ENCODE measurements around the gene CAPN3.

Gene CAPN3

DNA sequence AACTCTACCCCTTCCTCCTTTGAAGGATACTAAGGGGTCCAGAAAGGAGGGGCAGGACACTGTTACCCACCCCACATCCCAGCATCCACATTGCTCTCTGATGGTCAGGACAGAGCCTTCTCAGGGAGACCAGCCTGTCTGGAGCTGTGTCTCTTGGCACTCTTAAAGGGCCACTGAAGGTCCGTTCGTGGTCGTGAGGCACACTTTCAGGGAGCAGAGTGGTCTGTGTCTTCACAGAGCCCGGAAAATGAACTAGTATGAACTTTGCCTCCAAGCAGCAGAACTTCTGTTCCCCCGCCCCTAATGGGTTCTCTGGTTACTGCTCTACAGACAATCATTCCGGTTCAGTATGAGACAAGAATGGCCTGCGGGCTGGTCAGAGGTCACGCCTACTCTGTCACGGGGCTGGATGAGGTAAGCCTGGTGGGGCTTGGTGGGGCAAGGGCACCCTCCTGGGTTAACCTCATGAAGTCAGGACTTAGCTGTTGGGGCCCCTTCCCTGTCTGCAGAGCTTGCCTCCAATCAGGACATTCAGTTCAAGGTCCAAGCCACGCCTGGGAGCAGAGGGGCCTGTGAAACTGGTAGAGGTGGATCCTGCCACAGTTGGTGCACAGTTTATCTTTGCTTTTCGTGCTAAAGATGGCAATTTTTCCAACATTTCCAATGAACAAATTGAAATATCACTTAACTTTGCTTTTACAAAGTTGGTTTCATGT, 33.2 kb downstream of the CAPN3 start:
- DNase-seq (ENCODE audit: low read depth in 2 of 2, low spot score in 1 of 2): no peak

- no peak for DNase-seq (ENCODE audit: low read depth in 2 of 2, low spot score in 1 of 2)
These were observed 34.8 kb downstream of the CAPN3 start for GRCh38 chr15:42394106-42394505.

DNA sequence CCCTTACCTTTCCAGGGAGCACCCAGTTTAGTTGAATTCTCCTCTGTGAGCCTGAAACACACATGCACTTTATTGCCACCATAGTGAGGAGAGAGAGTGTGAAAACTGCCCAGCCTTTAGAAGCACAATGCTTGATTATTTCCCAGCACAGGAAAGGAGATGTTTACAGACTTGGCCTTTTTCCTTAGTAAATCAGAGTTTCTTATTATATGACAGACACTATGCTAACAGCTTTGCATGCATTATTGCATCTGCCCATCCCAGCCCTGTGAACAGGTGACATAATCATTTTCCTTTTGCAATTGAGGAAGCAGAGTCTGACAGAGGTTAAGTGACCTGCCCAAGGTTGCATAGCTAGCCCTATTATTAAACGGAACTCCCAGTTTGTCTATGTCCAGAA, 36.5 kb downstream of the CAPN3 start:
- DNase-seq (ENCODE audit: low read depth in 2 of 2, low spot score in 1 of 2): no peak

GRCh38 chr15:42401544-42402454, 42.5 kb downstream of the CAPN3 start:
- no peak for DNase-seq (ENCODE audit: low read depth in 2 of 2, low spot score in 1 of 2)

DNA sequence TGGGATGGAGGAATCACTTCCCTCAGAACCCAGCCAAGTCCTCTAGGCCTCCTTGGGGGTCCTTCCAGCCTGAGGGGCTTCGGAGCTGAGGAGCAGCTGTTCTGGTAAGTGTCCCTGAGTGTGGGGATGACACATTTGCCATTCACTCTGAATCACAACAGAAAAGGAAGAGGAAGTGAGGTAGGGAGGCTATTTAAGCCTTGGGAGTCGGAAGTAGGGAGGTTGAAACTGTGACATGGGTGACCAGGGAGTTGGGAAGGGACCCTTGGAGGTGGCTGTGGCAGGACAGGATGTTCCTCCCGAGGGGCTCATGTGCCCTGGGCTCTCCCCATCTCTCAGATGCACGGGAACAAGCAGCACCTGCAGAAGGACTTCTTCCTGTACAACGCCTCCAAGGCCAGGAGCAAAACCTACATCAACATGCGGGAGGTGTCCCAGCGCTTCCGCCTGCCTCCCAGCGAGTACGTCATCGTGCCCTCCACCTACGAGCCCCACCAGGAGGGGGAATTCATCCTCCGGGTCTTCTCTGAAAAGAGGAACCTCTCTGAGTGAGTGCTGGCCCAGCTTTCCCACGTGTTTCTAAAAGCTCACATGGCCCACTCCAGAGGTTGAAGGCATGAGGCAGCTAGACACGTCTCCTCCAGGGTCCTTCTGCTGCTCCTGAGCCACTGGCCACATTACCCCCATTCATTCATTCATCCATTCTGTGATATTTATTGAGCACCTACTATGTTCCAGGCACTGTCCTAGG, 43.3 kb downstream of the CAPN3 start:
- no peak for DNase-seq (ENCODE audit: low read depth in 2 of 2, low spot score in 1 of 2)

DNA sequence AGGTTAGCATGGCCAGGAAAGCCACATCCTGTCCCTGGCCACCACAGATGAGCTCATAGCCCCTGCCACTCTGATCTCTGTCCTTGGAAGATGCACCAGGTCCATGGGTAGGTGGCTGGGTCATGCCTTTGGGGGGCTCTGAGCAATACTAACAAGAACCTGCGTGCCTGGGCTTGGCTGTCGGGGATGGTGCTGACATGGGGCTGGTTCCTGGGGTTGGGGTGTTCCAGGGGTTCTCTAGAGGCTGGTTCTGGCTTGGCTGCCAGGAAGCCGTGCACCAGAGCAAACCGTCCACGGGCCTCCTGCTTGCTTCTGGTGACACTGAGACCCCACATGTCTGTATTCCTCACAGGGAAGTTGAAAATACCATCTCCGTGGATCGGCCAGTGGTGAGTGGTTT, 44.1 kb downstream of the CAPN3 start:
- DNase-seq (ENCODE audit: low read depth in 2 of 2, low spot score in 1 of 2): no peak

DNA sequence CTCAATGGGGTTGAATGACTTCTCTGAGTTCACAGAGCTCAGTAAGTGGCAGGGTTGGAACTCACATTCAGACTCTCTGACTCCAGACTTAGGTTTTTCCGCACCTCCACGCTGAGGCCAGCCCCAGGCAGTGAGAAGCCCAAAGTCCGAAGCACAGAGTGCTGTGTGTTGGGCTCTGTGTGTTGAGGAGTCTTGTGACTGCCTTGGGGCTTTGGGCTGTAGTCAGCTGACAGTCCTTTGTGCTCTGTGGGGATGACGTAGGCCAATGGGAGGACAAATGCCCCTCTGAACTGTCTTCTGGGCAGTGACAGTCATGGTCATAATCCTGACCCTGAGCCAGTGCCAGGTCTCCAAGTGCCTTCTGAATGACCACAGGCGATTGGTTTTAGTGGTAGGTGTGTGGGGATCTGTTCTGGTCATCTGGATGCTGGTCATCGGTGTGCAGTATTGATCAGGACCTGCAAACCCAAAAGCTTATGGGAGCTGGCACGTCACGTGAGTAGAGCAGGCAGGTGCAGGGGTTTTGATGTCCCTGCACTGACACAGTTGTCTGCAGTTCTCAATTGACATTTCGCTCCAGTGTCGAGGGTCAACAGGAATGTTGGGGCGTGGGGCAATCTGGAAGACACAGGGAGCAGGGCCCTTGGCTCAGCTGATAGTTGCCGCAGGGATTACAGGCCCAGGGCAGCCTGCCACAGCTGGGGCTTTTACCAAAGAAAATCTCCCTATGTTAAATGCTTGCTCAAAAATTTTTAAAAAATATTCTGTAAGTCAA, 45.3 kb downstream of the CAPN3 start:
- no peak for DNase-seq (ENCODE audit: low read depth in 2 of 2, low spot score in 1 of 2)

DNA sequence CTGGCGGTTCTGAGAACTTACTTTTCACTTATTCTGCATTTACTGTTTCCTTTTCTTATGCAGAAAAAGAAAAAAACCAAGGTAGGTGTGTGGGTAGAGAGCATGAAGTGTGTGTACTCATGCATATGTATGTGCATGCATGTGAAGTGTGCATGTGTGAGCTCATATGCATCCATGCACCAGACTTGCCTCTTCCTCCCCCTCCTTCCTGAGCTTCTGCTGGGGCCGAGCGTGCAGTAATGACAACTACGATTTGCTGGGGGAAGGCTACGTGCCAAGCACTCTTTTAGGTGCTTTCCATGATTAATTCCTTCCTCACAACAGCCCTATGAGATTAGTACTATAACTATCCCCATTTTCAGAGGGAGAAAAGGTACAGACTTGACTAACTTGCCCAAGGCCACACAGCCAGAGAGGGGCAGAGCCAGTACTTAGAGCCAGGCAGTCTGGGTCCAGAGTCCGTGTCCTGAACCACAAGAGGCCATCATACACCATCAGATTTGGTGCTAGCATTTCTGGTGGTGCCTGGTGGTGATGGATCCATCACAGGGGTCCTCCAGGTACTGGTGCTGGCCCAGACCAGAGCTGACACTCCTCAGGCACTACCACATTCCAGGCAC, 46.7 kb downstream of the CAPN3 start:
- DNase-seq (ENCODE audit: low read depth in 2 of 2, low spot score in 1 of 2): no peak

GRCh38 chr15:42408178-42408577, 48.9 kb downstream of the CAPN3 start:
- no peak for DNase-seq (ENCODE audit: low read depth in 2 of 2, low spot score in 1 of 2)

DNA sequence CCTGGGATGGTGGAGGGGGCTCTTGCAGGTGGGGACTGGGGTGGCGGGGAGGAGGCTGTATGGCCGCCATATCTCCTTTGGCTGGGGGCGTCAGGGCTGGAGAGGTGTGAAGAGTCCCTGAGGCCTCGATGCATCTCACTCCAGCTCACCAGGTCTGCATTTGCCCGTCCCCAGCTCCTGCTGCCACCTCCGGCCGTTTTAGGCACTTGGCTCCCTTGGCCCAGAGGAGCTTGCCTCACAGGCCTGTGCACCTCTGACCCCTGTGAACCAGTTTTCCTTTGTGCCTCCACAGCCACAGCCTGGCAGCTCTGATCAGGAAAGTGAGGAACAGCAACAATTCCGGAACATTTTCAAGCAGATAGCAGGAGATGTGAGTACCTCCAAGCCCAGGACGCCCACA, 49.7 kb downstream of the CAPN3 start:
- DNase-seq (ENCODE audit: low read depth in 2 of 2, low spot score in 1 of 2): no peak

- DNase-seq (ENCODE audit: low read depth in 2 of 2, low spot score in 1 of 2): no peak
These were observed 52.6 kb downstream of the CAPN3 start for GRCh38 chr15:42411884-42412283.

DNA sequence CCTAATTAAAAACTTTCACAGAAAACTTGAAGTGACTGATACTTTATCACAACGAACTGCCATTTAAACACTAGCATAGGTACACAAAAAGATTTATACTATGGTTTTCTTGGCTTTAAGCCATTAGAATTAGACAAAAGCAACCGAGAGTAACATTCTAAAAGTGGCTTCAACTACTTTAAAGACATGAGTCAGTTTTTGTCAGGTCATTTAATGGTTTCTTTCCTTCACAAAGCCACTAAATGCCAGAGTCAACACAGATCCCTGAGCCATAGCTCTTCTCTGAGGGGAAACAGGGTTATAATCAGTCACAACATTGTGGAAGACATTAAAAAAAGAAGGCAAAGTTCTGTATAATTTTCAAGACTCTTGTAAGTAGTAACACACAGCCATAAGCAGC, 54.6 kb downstream of the CAPN3 start:
- no peak for DNase-seq (ENCODE audit: low read depth in 2 of 2, low spot score in 1 of 2)

GRCh38 chr15:42419369-42419768, 60.1 kb downstream of the CAPN3 start:
- no peak for DNase-seq (ENCODE audit: low read depth in 2 of 2, low spot score in 1 of 2)

GRCh38 chr15:42421376-42421775, 62.1 kb downstream of the CAPN3 start:
- DNase-seq (ENCODE audit: low read depth in 2 of 2, low spot score in 1 of 2): no peak

DNA sequence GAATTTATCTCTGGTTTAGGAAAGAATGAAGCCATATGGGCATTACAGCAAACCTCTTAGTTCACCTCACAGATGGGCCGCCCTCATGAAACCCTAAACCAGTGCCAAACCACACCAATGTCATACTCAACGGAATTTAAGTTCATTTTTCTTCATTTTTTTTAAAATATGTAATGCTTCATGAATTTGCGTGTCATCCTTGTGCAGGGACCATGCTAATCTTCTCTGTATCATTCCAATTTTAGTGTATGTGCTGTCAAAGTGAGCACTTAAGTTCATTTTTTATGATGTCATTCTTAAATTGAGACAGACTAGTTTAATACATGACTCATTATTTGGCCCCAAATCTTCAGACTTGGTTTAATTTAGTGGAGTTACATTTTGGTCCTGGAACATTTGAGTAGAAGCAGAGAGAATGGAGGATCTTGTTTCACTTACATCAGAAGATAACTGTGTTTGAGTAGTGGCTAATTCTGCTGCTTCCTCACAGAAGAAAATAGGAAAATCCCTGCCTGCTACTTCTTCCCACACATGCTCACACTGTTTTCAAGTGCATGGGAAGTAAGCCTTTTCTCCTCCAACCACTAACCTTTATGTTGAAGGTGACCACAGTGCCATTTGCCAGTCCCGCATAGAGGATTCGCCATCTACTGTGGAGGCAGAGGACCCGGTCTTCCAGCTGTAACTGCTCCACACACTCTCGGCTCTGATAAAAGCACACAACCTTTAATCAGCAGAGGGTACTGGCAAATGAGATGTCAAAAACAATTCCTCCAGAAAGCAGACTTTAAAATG, 68.3 kb downstream of the CAPN3 start:
- no peak for DNase-seq (ENCODE audit: low read depth in 2 of 2, low spot score in 1 of 2)

DNA sequence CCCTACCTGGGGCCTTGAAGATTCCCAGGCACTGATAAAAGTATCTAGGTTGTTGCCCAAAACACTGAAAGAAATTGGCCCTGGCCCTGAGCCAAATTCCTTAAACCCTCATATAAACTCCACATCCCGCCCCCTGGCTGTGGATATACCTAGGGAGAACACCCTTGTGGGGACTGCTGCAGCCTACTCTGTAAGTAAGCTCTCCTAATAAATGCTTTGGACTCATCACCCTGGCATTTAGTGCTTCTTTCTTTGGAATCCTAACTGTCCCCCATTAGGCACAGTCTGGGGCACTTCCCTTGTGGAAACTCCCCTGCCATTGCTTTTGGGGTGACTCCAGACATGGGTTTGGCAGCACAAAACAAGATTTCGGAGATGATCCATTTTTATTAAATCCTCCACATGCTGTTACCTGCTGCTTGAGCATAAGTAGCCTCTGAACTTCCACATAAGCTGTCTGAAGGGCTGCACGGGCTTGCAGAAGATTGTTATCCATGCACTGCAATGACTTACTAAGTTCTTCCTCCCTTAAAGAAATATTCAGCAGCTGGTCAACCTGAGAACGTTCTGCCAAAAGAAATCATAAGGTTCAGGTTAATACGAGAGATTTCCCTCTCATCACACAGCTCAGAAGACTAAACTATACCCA, 85.2 kb downstream of the CAPN3 start:
- no peak for DNase-seq (ENCODE audit: low read depth in 2 of 2, low spot score in 1 of 2)

DNA sequence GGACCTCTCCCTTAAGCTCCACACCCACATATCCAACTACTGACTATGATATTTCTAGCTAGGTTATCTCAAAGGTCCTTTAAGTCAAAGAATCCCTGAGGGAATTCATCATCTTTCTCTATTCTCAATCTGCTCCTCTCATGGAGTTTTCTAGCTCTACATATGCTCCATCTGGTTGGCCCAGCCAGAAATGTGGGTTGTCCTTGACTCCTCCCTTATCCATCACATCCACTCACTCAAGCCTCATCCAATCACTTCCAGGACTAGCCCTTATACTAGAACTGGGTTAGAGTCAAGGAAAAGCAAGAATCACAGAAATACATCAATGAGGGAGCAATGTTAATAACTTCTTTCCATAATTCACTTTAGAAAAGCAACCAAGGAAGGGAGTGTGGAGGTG, 86.2 kb downstream of the CAPN3 start:
- no peak for DNase-seq (ENCODE audit: low read depth in 2 of 2, low spot score in 1 of 2)

DNA sequence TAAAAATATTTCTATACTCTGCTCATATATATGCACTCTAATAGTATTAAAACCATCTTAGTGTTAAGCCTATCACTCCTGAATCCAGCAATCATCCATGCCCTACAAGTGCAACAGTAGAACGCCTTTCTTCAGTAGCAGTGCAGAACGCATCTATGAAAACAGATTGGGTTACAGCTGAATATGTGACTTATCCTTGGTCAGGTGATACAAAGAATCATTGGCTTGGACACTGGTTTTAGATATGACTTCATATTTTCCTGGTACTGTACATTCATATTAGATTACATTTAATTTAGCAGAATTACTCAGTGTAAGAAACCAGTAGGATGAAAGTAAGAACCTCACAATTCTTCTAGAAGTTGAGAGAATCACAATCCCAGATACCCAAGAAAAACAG, 88.3 kb downstream of the CAPN3 start:
- DNase-seq (ENCODE audit: low read depth in 2 of 2, low spot score in 1 of 2): no peak

DNA sequence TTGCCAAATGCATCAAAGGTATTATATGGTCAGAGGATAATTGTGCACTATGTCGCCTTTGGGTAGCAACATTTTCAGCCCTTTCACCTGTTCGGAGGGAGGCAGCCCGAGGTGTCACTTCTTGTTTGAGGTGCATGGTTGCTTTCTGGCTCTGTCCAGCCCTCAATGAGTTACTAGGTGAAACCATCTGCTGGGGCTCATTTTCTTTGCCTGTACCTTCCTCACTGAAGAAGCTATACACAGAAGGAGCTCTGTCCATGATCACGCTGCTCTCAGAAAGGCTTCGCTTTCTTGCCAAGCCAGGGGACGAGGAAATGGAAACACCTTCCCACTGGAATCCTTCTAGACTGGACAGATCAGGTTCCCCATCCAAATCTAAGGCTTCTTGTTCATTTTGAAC, 89.0 kb downstream of the CAPN3 start:
- no peak for DNase-seq (ENCODE audit: low read depth in 2 of 2, low spot score in 1 of 2)

Data from stimulated activated CD8-positive, alpha-beta memory T cell treated with anti-CD3 and anti-CD28 coated beads, Interleukin-4, amount 100 ng/mL, for 1 hour (primary cell).